Activated effector memory CD4-positive, alpha-beta T cell treated with Interleukin-2 at 50 U/mL for 16 hours (primary cell): ENCODE data around the gene NFATC4.

Source experiments
- DNase-seq: peaks from one replicate; pipeline ENCODE4 v3.0.0-alpha.2; 2020

NFATC4 gene

GRCh38 chr14:24390701-24391468, 22.9 kb downstream of the NFATC4 start:
- DNase-seq, result no peak

GRCh38 chr14:24392325-24393091, 24.5 kb downstream of the NFATC4 start:
- DNase-seq, result no peak

GRCh38 chr14:24394275-24394674, 26.3 kb downstream of the NFATC4 start:
- no peak for DNase-seq

- DNase-seq, result no peak
Observed at GRCh38 chr14:24395609-24396582, 27.9 kb downstream of the NFATC4 start.

GRCh38 chr14:24397639-24398292, 29.8 kb downstream of the NFATC4 start:
- DNase-seq, result no peak

GRCh38 chr14:24398293-24398652, 30.3 kb downstream of the NFATC4 start:
- DNase-seq, result no peak

- DNase-seq, result peak; percentile 14
Observed at GRCh38 chr14:24398653-24399446, 30.9 kb downstream of the NFATC4 start, which contains the start of gene NYNRIN. Gene NYNRIN, plus strand, starts transcription at chr14:24399003. Its CDS starts 244 bp downstream, at chr14:24399247.

GRCh38 chr14:24399447-24399822, 31.5 kb downstream of the NFATC4 start:
- no peak for DNase-seq

GRCh38 chr14:24399999-24400718, 32.2 kb downstream of the NFATC4 start:
- DNase-seq, result no peak

GRCh38 chr14:24401810-24402702, 34.1 kb downstream of the NFATC4 start:
- no peak for DNase-seq

GRCh38 chr14:24403294-24403998, 35.5 kb downstream of the NFATC4 start:
- no peak for DNase-seq

GRCh38 chr14:24404814-24405213, 36.8 kb downstream of the NFATC4 start:
- DNase-seq, result no peak

GRCh38 chr14:24406416-24406815, 38.4 kb downstream of the NFATC4 start:
- no peak for DNase-seq

GRCh38 chr14:24407608-24408325, 39.8 kb downstream of the NFATC4 start:
- no peak for DNase-seq

- DNase-seq, result no peak
Observed at GRCh38 chr14:24408764-24409163, 40.8 kb downstream of the NFATC4 start.

GRCh38 chr14:24409192-24409591, 41.2 kb downstream of the NFATC4 start:
- DNase-seq, result no peak

GRCh38 chr14:24409956-24410355, 42.0 kb downstream of the NFATC4 start:
- DNase-seq, result no peak
